HepG2 (cell line): ENCODE results near the gene ACSS2. TPM values are rescaled to one million over a fixed set of nuclear protein-coding genes. Genes with fewer than 3 reads are reported as not detected.

Source experiments
- ADNP ChIP-seq: sonication (generic); formaldehyde crosslinking; IDR thresholded peaks from 2 replicates; pipeline ENCODE4 v1.4.0; 2020; ENCODE audit warnings: missing genetic modification reagents
- AGO1 ChIP-seq: fragments of 200-400 bp; formaldehyde crosslinking; IDR thresholded peaks from 2 replicates; pipeline ENCODE4 v1.6.1; 2017; ENCODE audit warnings: mild to moderate bottlenecking, low read depth, low read length, moderate library complexity; ENCODE audit not compliant: poor library complexity, severe bottlenecking
- ARID3A ChIP-seq: IDR thresholded peaks from 2 replicates; pipeline ENCODE4 v1.6.1; 2012; ENCODE audit warnings: low read depth, low read length, improper control_type of control experiment
- FOXP4 ChIP-seq: sonication (generic); formaldehyde crosslinking; IDR thresholded peaks from 2 replicates; pipeline ENCODE4 v1.4.0; 2020; ENCODE audit warnings: missing genetic modification reagents
- IKZF4 ChIP-seq: sonication (generic); formaldehyde crosslinking; IDR thresholded peaks from 2 replicates; pipeline ENCODE4 v1.5.1; 2020; ENCODE audit warnings: borderline replicate concordance, mild to moderate bottlenecking, low read depth, missing genetic modification reagents; ENCODE audit errors: not compliant biosample characterization
- IRF9 ChIP-seq: sonication (generic); formaldehyde crosslinking; IDR thresholded peaks from 2 replicates; pipeline ENCODE4 v1.8.0; 2022; ENCODE audit warnings: missing genetic modification reagents, mild to moderate bottlenecking, borderline replicate concordance
- LRRFIP1 ChIP-seq: sonication (generic); formaldehyde crosslinking; conservative IDR thresholded peaks from 2 replicates; pipeline ENCODE4 v1.4.0; 2020; ENCODE audit warnings: missing genetic modification reagents
- NFKBIZ ChIP-seq: IDR thresholded peaks from 2 replicates; pipeline ENCODE4 v1.6.1; 2018; ENCODE audit warnings: missing genetic modification reagents, missing compliant biosample characterization
- SNAI1 ChIP-seq: sonication (generic); formaldehyde crosslinking; IDR thresholded peaks from 2 replicates; pipeline ENCODE4 v1.5.0; 2020; ENCODE audit warnings: mild to moderate bottlenecking, missing genetic modification reagents, borderline replicate concordance
- SOX6 ChIP-seq, 2 experiments: fragments of 450-650 bp in 1 of 2; sonication (generic) in 1 of 2; formaldehyde crosslinking in 1 of 2; IDR thresholded peaks; 2 replicates each; pipeline versions ENCODE4 v1.4.0 to v1.6.1; 2017 to 2020; ENCODE audit warnings: antibody characterized with exemption in 1 of 2, mild to moderate bottlenecking in 1 of 2, missing genetic modification reagents in 1 of 2
- SP5 ChIP-seq: IDR thresholded peaks from 2 replicates; pipeline ENCODE4 v1.6.1; 2016; ENCODE audit warnings: low read depth, borderline replicate concordance
- ZBTB21 ChIP-seq: sonication (generic); formaldehyde crosslinking; IDR thresholded peaks from 2 replicates; pipeline ENCODE4 v1.4.0; 2020; ENCODE audit warnings: missing genetic modification reagents
- ZFP90 ChIP-seq: sonication (generic); formaldehyde crosslinking; IDR thresholded peaks from 2 replicates; pipeline ENCODE4 v1.8.0; 2022; ENCODE audit warnings: missing genetic modification reagents, mild to moderate bottlenecking, inconsistent platforms, borderline replicate concordance
- ZNF101 ChIP-seq: sonication (generic); formaldehyde crosslinking; IDR thresholded peaks from 2 replicates; pipeline ENCODE4 v1.4.0; 2020; ENCODE audit warnings: mild to moderate bottlenecking, low read depth, missing genetic modification reagents, borderline replicate concordance
- ZNF30 ChIP-seq: sonication (generic); formaldehyde crosslinking; IDR thresholded peaks from 2 replicates; pipeline ENCODE4 v1.5.0; 2020; ENCODE audit warnings: mild to moderate bottlenecking, missing genetic modification reagents
- ZNF605 ChIP-seq: sonication (generic); formaldehyde crosslinking; IDR thresholded peaks from 2 replicates; pipeline ENCODE4 v1.8.0; 2022; ENCODE audit warnings: mild to moderate bottlenecking, missing genetic modification reagents
- ZNF777 ChIP-seq: sonication (generic); formaldehyde crosslinking; IDR thresholded peaks from 2 replicates; pipeline ENCODE4 v1.4.0; 2020; ENCODE audit warnings: missing genetic modification reagents
- ZXDC ChIP-seq: sonication (generic); formaldehyde crosslinking; IDR thresholded peaks from 2 replicates; pipeline ENCODE4 v1.5.0; 2020; ENCODE audit warnings: mild to moderate bottlenecking, missing genetic modification reagents
- ZZZ3 ChIP-seq: sonication (generic); formaldehyde crosslinking; IDR thresholded peaks from 2 replicates; pipeline ENCODE4 v1.4.0; 2020; ENCODE audit warnings: missing genetic modification reagents, mild to moderate bottlenecking, borderline replicate concordance
- polyA plus RNA-seq, 8 experiments: library from polyadenylated mRNA; depleted of rRNA in 3 of 8; stranded (reverse) in 7 of 8; unstranded in 1 of 8; fragments of >200 nt; fragmentation: Illumina TruSeq in 4 of 8; extraction: Trizol in 4 of 8; gene quantifications; 2 replicates each; pipeline versions ENCODE4 v1.2.1 to v1.2.3, GENCODE V29; 2011 to 2016; ENCODE audit warnings: low read depth in 4 of 8, missing spikeins in 1 of 8, mixed read lengths in 1 of 8; ENCODE audit not compliant: insufficient read depth in 1 of 8
- total RNA-seq, 5 experiments: library from RNA; depleted of rRNA; stranded (reverse); fragments of >200 nt; fragmentation: Illumina TruSeq; extraction: Trizol; gene quantifications; 2 replicates each; pipeline ENCODE4 v1.2.3, GENCODE V29; 2016; ENCODE audit warnings: low read depth in 1 of 5

Gene ACSS2
- total and polyA plus RNA-seq, 2 of the 13 experiments (the other 11 are each of a cell fraction or from before 2014, with no cell fraction given) = 72.8 to 89.7 TPM

GRCh38 chr20:34886122-34886521, 9.7 kb downstream of the ACSS2 start (continued):
- TF ChIP-seq ZXDC (no peak), ZZZ3 (CRISPR knock-in tag) (no peak), IRF9 (CRISPR knock-in tag) (no peak), ZNF777 (CRISPR knock-in tag) (no peak), ARID3A (peak; percentile 31; the same call in 1 of the 2 replicates), SOX6 (IDR thresholded peaks at IDR 0.05) (no peak), SOX6 (CRISPR knock-in tag; IDR thresholded peaks at IDR 0.05) (0 out of 2 replicates have a peak, but pooled peaks have one; percentile 16), AGO1 (no peak), ZNF30 (no peak), ZBTB21 (no peak), ADNP (CRISPR knock-in tag) (no peak), SNAI1 (CRISPR knock-in tag) (no peak), LRRFIP1 (no peak), ZFP90 (CRISPR knock-in tag) (no peak), SP5 (peak; percentile 14; the same call in 1 of the 2 replicates), IKZF4 (CRISPR knock-in tag) (no peak), ZNF605 (CRISPR knock-in tag) (no peak), FOXP4 (CRISPR knock-in tag) (0 out of 2 replicates have a peak, but pooled peaks have one; percentile 15), NFKBIZ (CRISPR knock-in tag) (no peak), ZNF101 (CRISPR knock-in tag) (no peak)
